Non-pigmented ciliary epithelial cell (primary cell): Measurements from ENCODE around the gene RABGEF1.
"Not testable (repeated sequence)": the region's sequence is repeated elsewhere in the genome, so short reads cannot be mapped to it uniquely, and the experiment has no call there.

Experiments
- DNase-seq: peaks from one replicate; pipeline ENCODE4 v3.0.0-alpha.2; 2010; ENCODE audit warnings: low read depth

The RABGEF1 gene

GRCh38 chr7:66735850-66736249, 4.7 kb upstream of the RABGEF1 start:
- DNase-seq, result no peak

GRCh38 chr7:66736892-66737291, 3.6 kb upstream of the RABGEF1 start:
- DNase-seq, result no peak

GRCh38 chr7:66737667-66738066, 2.9 kb upstream of the RABGEF1 start:
- DNase-seq, result no peak

DNA sequence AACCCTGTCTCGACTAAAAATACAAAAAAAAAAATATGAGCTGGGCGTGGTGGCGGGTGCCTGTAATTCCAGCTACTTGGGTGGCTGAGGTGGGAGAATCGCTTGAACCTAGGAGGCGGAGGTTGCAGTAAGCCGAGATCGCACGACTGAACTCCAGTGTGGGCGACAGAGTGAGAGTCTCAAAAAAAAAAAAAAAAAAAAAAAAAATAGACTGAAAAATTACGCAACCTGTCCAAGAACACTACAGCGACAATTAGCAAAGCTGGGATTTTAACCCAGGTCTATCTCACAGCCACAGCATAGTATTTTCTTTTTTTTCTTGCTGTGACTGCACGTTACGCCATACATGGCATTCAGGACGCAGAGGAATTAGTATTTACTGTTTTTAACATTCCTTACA, 1.1 kb upstream of the RABGEF1 start:
- DNase-seq, result no peak

DNA sequence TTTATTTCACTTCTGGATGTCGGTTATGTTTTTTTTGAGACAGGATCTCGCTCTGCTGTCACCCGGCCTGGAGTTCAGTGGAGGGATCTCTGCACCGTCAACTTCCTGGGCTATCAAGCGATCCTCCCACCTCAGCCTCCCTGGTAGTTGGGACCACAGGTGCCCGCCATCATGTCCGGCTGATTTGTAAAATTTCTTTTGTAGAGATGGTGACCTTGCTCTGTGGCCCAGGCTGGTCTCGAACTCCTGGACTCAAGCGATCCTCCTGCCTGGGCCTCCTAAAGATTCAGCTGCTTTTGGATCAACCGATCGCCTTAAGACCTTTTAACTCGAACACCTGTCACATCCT, 606 bp upstream of the RABGEF1 start:
- DNase-seq, result no peak

DNA sequence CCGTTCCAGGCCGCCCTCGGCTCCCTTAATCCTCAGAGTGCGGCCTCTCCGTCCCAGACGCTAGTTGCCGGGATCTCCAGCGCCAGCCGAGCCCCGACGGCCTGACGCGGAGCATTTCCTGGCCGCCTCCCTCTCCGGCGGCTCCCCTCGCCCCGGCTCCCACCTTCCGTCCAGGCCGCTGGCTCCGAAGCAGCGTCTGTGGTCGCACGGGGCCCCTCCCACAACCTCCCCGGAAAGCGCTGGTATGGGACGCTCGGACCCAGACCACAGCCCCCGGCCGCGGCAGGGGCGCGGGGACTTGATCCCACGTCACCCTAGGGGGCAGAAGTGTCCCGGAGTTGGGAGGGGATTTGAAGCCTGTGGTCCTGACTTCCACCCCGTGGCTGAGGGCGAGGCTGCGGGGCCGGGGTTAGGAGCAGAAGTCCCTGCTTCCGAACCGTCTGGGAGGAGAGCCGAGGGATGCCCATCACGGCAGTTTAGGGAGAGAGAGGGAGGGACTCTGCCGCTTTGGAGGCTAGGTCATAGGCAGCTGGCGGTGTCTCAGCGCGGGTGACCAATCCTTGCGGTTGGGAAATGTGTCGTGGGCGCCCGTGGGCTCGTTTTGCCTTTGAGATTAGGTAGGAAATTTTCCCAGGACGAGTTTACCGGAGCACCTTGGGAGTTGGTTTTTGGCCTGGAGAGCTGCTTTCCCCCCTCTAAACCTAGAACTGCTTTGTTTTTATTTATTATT, 612 bp downstream of the RABGEF1 start:
- DNase-seq, result not testable (repeated sequence)

GRCh38 chr7:66741710-66742049, 1.1 kb downstream of the RABGEF1 start:
- no peak for DNase-seq

GRCh38 chr7:66742298-66742697, 1.8 kb downstream of the RABGEF1 start:
- not testable (repeated sequence) for DNase-seq

DNA sequence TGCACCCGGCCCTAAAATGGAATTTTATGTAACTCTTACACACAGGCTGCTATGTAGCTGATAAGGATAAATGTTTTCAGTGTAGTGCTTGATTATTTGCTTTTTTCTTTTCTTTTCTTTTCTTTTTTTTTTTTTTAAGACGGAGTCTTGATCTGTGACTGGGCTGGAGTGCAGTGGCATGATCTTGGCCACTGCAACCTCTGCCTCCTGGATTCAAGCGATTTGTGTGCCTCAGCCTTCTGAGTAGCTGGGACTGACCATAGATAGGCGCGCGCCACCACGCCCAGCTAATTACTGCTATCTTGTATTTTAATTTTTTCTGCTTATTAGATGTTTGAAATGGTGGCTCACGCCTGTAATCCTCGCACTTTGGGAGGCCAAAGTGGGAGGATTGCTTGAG, 3.4 kb downstream of the RABGEF1 start:
- no peak for DNase-seq

GRCh38 chr7:66747385-66747784, 6.9 kb downstream of the RABGEF1 start:
- DNase-seq, result no peak

GRCh38 chr7:66747881-66748511, 7.5 kb downstream of the RABGEF1 start:
- no peak for DNase-seq

- DNase-seq, result no peak
Observed at GRCh38 chr7:66748791-66749190, 8.3 kb downstream of the RABGEF1 start.

- no peak for DNase-seq
Observed at GRCh38 chr7:66751945-66752344, 11.4 kb downstream of the RABGEF1 start.

- no peak for DNase-seq
Observed at GRCh38 chr7:66754541-66754940, 14.0 kb downstream of the RABGEF1 start.

GRCh38 chr7:66755059-66755458, 14.5 kb downstream of the RABGEF1 start:
- DNase-seq, result not testable (repeated sequence)

DNA sequence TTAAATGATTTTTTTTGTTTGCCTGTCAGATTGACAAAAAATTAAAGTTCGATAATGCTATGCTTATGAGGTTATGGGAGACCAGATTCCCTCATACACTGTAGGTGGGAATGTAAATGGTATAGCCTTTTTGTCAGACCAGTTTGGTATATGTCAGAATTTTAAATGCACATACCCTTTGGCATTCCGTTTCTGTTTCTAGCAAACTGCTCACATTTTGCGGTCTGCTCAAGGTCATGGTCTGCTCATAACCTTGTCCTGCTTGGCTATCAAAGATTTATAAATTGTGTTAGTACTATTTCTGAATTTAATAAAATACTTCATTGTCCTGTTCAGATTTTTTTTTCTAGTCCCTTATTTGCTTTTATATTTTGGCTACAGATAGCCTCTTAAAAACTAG, 15.7 kb downstream of the RABGEF1 start:
- not testable (repeated sequence) for DNase-seq

DNA sequence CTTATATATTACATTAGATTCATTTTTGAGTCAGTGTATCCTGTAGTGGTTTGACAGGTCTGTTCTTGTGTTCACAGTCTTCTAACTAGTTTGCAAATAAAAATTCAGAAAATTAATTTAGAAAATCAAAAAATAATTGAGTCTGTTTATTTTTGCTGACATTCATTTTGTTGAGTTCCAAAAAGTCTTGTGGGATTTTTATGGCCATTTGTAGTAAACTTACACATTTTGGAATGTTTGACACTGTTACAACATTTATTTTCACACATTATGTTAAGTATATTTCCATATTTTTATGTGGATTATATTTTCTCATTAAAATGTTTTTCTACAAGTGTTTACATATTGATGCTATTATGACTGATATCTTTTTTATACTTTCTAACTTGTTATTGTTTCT, 16.4 kb downstream of the RABGEF1 start:
- no peak for DNase-seq

- DNase-seq, result no peak
Observed at GRCh38 chr7:66757939-66758338, 17.4 kb downstream of the RABGEF1 start.

DNA sequence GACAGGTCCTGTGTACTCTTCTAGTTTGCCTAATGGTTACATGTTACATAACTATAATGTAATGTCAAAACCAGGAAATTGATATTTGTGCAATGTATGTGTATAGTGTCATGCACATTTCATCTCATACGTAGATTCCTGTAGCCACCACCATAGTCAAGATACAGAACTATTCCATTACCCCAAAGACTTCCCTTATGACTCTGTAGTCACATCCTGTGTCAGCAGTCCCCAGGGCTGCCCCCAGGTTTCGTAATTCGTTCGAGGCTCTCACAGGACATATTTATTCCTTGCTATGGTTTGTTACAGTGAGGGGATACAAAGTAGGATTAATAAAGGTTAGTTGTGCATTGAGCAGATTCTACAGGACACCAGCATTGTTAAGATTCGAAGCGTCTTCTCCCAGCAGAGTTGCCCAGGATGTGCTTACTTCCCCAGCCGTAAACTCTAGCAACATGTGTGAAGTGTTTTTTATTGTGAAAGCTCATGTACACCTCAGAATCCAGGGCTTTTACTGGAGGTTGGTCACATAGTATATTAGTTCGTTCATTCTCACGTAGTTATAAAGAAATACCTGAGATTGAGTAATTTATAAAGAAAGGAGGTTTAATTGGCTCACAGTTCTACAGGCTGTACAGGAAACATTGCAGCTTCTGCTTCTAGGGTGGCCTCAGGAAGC, 18.6 kb downstream of the RABGEF1 start:
- no peak for DNase-seq

- DNase-seq, result not testable (repeated sequence)
Observed at GRCh38 chr7:66763183-66763582, 22.6 kb downstream of the RABGEF1 start.

- DNase-seq, result peak; percentile 45
Observed at GRCh38 chr7:66763633-66764355, 23.3 kb downstream of the RABGEF1 start.

- not testable (repeated sequence) for DNase-seq
Observed at GRCh38 chr7:66764905-66765304, 24.4 kb downstream of the RABGEF1 start.
